GM23338 (cell line): ENCODE results near the gene SERPINI1.

Source experiments
- CREB1 ChIP-seq: fragments of 250-450 bp; sonication (Bioruptor Pico); IDR thresholded peaks from 2 replicates; pipeline ENCODE4 v1.5.0; 2020; ENCODE audit warnings: low read depth, mild to moderate bottlenecking, moderate library complexity
- EZH2 ChIP-seq: fragments of 200-600 bp; sonication (generic); IDR thresholded peaks from one replicate; pipeline ENCODE4 v1.8.0; 2017; ENCODE audit warnings: antibody characterized with exemption, mild to moderate bottlenecking, low read depth; ENCODE audit not compliant: unreplicated experiment
- EZH2phosphoT487 ChIP-seq: fragments of 200-600 bp; sonication (generic); IDR thresholded peaks from one replicate; pipeline ENCODE4 v1.8.1; 2018; ENCODE audit warnings: antibody characterized with exemption; ENCODE audit not compliant: unreplicated experiment
- JUNB ChIP-seq: IDR thresholded peaks from one replicate; pipeline ENCODE4 v1.6.1; 2016; ENCODE audit warnings: antibody characterized with exemption; ENCODE audit not compliant: unreplicated experiment
- NANOG ChIP-seq: IDR thresholded peaks from 2 replicates; pipeline ENCODE4 v1.6.1; 2016; ENCODE audit warnings: antibody characterized with exemption, borderline replicate concordance
- POLR2AphosphoS5 ChIP-seq: IDR thresholded peaks from 2 replicates; pipeline ENCODE4 v1.6.1; 2016; ENCODE audit warnings: antibody characterized with exemption, low read depth
- ZNF114 ChIP-seq: fragments of 250-450 bp; sonication (Bioruptor Pico); IDR thresholded peaks from 2 replicates; pipeline ENCODE4 v1.5.0; 2020; ENCODE audit warnings: mild to moderate bottlenecking, moderate library complexity
- TF ChIP-seq, protein P1 (sequence below), 2 experiments: fragments of 200-600 bp in 1 of 2; sonication (generic) in 1 of 2; conservative IDR thresholded peaks; 2 replicates each; pipeline versions ENCODE4 v1.5.1 to v1.6.1; 2016 to 2017; ENCODE audit warnings: antibody characterized with exemption in 2 of 2, low read depth in 2 of 2, mild to moderate bottlenecking in 2 of 2, moderate library complexity in 1 of 2
- TF ChIP-seq, protein P2 (sequence below): IDR thresholded peaks from one replicate; pipeline ENCODE4 v1.6.1; 2018; ENCODE audit warnings: antibody characterized with exemption; ENCODE audit not compliant: unreplicated experiment
- TF ChIP-seq, protein P3 (sequence below): IDR thresholded peaks from 2 replicates; pipeline ENCODE4 v1.6.1; 2016; ENCODE audit warnings: antibody characterized with exemption
- TF ChIP-seq, protein P4 (sequence below): fragments of 250-450 bp; sonication (Bioruptor Pico); IDR thresholded peaks from 2 replicates; pipeline ENCODE4 v1.5.0; 2020; ENCODE audit warnings: mild to moderate bottlenecking, moderate library complexity

DNA sequence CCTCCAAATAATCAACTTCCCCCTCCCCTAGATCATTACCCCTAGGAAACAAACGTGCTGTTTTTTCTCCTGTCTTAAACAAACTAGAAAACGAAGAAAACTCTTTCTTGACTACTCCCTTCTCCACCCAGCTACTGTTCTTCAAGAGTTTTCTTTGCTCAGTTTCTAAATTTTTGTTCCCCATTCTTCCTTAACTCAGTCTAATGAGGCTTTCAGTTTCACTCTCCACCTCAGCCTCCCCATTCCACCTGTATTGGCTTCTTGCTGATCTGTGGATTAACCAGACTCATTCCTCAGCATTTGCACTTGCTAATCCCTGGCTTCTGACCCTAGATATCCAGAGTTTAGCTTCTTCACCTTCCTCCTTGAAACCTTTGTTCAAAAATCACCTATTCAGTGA, 26.8 kb downstream of the SERPINI1 start:
- TF ChIP-seq EZH2phosphoT487 = no peak
- TF ChIP-seq, protein P1, sequence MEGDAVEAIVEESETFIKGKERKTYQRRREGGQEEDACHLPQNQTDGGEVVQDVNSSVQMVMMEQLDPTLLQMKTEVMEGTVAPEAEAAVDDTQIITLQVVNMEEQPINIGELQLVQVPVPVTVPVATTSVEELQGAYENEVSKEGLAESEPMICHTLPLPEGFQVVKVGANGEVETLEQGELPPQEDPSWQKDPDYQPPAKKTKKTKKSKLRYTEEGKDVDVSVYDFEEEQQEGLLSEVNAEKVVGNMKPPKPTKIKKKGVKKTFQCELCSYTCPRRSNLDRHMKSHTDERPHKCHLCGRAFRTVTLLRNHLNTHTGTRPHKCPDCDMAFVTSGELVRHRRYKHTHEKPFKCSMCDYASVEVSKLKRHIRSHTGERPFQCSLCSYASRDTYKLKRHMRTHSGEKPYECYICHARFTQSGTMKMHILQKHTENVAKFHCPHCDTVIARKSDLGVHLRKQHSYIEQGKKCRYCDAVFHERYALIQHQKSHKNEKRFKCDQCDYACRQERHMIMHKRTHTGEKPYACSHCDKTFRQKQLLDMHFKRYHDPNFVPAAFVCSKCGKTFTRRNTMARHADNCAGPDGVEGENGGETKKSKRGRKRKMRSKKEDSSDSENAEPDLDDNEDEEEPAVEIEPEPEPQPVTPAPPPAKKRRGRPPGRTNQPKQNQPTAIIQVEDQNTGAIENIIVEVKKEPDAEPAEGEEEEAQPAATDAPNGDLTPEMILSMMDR (conservative IDR thresholded peaks at IDR 0.05; ENCODE audit: low read depth in 2 of 2) = no peak
- TF ChIP-seq POLR2AphosphoS5 = no peak
- TF ChIP-seq CREB1 (CRISPR knock-in tag) = no peak
- TF ChIP-seq EZH2 = no peak
- TF ChIP-seq, protein P2, sequence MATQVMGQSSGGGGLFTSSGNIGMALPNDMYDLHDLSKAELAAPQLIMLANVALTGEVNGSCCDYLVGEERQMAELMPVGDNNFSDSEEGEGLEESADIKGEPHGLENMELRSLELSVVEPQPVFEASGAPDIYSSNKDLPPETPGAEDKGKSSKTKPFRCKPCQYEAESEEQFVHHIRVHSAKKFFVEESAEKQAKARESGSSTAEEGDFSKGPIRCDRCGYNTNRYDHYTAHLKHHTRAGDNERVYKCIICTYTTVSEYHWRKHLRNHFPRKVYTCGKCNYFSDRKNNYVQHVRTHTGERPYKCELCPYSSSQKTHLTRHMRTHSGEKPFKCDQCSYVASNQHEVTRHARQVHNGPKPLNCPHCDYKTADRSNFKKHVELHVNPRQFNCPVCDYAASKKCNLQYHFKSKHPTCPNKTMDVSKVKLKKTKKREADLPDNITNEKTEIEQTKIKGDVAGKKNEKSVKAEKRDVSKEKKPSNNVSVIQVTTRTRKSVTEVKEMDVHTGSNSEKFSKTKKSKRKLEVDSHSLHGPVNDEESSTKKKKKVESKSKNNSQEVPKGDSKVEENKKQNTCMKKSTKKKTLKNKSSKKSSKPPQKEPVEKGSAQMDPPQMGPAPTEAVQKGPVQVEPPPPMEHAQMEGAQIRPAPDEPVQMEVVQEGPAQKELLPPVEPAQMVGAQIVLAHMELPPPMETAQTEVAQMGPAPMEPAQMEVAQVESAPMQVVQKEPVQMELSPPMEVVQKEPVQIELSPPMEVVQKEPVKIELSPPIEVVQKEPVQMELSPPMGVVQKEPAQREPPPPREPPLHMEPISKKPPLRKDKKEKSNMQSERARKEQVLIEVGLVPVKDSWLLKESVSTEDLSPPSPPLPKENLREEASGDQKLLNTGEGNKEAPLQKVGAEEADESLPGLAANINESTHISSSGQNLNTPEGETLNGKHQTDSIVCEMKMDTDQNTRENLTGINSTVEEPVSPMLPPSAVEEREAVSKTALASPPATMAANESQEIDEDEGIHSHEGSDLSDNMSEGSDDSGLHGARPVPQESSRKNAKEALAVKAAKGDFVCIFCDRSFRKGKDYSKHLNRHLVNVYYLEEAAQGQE = no peak
- TF ChIP-seq, protein P3, sequence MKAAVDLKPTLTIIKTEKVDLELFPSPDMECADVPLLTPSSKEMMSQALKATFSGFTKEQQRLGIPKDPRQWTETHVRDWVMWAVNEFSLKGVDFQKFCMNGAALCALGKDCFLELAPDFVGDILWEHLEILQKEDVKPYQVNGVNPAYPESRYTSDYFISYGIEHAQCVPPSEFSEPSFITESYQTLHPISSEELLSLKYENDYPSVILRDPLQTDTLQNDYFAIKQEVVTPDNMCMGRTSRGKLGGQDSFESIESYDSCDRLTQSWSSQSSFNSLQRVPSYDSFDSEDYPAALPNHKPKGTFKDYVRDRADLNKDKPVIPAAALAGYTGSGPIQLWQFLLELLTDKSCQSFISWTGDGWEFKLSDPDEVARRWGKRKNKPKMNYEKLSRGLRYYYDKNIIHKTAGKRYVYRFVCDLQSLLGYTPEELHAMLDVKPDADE = no peak
- TF ChIP-seq JUNB = no peak
- no peak for TF ChIP-seq ZNF114 (CRISPR knock-in tag)
- TF ChIP-seq NANOG = no peak
- TF ChIP-seq, protein P4, sequence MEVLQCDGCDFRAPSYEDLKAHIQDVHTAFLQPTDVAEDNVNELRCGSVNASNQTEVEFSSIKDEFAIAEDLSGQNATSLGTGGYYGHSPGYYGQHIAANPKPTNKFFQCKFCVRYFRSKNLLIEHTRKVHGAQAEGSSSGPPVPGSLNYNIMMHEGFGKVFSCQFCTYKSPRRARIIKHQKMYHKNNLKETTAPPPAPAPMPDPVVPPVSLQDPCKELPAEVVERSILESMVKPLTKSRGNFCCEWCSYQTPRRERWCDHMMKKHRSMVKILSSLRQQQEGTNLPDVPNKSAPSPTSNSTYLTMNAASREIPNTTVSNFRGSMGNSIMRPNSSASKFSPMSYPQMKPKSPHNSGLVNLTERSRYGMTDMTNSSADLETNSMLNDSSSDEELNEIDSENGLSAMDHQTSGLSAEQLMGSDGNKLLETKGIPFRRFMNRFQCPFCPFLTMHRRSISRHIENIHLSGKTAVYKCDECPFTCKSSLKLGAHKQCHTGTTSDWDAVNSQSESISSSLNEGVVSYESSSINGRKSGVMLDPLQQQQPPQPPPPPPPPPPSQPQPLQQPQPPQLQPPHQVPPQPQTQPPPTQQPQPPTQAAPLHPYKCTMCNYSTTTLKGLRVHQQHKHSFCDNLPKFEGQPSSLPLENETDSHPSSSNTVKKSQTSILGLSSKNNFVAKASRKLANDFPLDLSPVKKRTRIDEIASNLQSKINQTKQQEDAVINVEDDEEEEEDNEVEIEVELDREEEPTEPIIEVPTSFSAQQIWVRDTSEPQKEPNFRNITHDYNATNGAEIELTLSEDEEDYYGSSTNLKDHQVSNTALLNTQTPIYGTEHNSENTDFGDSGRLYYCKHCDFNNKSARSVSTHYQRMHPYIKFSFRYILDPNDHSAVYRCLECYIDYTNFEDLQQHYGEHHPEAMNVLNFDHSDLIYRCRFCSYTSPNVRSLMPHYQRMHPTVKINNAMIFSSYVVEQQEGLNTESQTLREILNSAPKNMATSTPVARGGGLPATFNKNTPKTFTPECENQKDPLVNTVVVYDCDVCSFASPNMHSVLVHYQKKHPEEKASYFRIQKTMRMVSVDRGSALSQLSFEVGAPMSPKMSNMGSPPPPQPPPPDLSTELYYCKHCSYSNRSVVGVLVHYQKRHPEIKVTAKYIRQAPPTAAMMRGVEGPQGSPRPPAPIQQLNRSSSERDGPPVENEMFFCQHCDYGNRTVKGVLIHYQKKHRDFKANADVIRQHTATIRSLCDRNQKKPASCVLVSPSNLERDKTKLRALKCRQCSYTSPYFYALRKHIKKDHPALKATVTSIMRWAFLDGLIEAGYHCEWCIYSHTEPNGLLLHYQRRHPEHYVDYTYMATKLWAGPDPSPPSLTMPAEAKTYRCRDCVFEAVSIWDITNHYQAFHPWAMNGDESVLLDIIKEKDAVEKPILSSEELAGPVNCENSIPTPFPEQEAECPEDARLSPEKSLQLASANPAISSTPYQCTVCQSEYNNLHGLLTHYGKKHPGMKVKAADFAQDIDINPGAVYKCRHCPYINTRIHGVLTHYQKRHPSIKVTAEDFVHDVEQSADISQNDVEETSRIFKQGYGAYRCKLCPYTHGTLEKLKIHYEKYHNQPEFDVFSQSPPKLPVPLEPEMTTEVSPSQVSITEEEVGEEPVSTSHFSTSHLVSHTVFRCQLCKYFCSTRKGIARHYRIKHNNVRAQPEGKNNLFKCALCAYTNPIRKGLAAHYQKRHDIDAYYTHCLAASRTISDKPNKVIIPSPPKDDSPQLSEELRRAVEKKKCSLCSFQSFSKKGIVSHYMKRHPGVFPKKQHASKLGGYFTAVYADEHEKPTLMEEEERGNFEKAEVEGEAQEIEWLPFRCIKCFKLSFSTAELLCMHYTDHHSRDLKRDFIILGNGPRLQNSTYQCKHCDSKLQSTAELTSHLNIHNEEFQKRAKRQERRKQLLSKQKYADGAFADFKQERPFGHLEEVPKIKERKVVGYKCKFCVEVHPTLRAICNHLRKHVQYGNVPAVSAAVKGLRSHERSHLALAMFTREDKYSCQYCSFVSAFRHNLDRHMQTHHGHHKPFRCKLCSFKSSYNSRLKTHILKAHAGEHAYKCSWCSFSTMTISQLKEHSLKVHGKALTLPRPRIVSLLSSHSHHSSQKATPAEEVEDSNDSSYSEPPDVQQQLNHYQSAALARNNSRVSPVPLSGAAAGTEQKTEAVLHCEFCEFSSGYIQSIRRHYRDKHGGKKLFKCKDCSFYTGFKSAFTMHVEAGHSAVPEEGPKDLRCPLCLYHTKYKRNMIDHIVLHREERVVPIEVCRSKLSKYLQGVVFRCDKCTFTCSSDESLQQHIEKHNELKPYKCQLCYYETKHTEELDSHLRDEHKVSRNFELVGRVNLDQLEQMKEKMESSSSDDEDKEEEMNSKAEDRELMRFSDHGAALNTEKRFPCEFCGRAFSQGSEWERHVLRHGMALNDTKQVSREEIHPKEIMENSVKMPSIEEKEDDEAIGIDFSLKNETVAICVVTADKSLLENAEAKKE (CRISPR knock-in tag) = no peak
